ENCODE data around the gene KCNQ1OT1.

DNA sequence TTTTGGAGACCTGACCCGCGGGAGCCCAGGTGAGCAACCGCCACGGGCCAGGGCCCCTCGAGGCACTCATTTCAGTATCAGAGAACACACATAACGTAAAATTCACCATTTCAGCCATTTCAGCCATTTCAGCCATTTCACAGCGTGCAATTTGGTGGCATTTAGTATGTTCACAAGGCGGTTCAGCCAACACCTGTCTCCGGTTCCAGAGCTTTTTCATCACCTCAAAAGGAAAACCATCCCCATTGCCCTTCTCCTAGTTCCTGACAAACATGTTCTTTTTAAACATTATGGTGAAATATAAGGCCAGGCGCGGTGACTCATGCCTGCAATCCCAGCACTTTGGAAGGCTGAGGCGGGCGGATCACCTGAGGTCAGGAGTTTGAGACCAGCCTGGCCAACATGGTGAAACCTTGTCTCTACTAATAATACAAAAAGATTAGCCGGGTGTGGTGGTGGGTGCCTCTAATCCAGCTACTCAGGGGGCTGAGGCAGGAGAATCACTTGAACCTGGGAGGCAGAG is 135.7 kb downstream of the KCNQ1OT1 start:
- no peak for TF ChIP-seq POLR2A (IDR thresholded peaks at IDR 0.05)
- no peak for TF ChIP-seq CTCF (IDR thresholded peaks at IDR 0.05)
